HG02571 (cell line): ENCODE measurements around the gene RABAC1.
"Not testable (repeated sequence)": the region's sequence is repeated elsewhere in the genome, so short reads cannot be mapped to it uniquely, and the experiment has no call there.

Experiments
- ATAC-seq: cut with Tn5 transposase; IDR thresholded peaks from one replicate; pipeline ENCODE4 v1.9.1; 2021; ENCODE audit warnings: mild to moderate bottlenecking, moderate library complexity; ENCODE audit not compliant: unreplicated experiment

Gene RABAC1

GRCh38 chr19:41947091-41947490 is 12.0 kb downstream of the RABAC1 start:
- ATAC-seq, result no peak

- peak; percentile 70 for ATAC-seq
These were observed 13.9 kb downstream of the RABAC1 start for GRCh38 chr19:41945135-41945766.

GRCh38 chr19:41944336-41944735 is 14.8 kb downstream of the RABAC1 start:
- no peak for ATAC-seq

- no peak for ATAC-seq
These were observed 17.5 kb downstream of the RABAC1 start for GRCh38 chr19:41941410-41942202.

GRCh38 chr19:41940731-41941409 is 18.3 kb downstream of the RABAC1 start:
- ATAC-seq, result no peak

GRCh38 chr19:41939861-41940730 is 19.0 kb downstream of the RABAC1 start:
- ATAC-seq, result no peak

GRCh38 chr19:41939209-41939608 is 19.9 kb downstream of the RABAC1 start:
- ATAC-seq, result not testable (repeated sequence)

GRCh38 chr19:41937525-41938468 is 21.3 kb downstream of the RABAC1 start:
- ATAC-seq, result no peak

- ATAC-seq, result no peak
These were observed 22.2 kb downstream of the RABAC1 start for GRCh38 chr19:41936961-41937360.

- ATAC-seq, result no peak
These were observed 22.7 kb downstream of the RABAC1 start for GRCh38 chr19:41936416-41936850.

- ATAC-seq, result no peak
These were observed 23.2 kb downstream of the RABAC1 start for GRCh38 chr19:41935760-41936415.

GRCh38 chr19:41934849-41935374 is 24.2 kb downstream of the RABAC1 start:
- ATAC-seq, result no peak

- no peak for ATAC-seq
These were observed 25.3 kb downstream of the RABAC1 start for GRCh38 chr19:41933693-41934426.

GRCh38 chr19:41932720-41933332 is 26.3 kb downstream of the RABAC1 start:
- ATAC-seq, result no peak

- ATAC-seq, result no peak
These were observed 26.8 kb downstream of the RABAC1 start for GRCh38 chr19:41932259-41932719.

- ATAC-seq, result no peak
These were observed 28.1 kb downstream of the RABAC1 start for GRCh38 chr19:41930926-41931592.

GRCh38 chr19:41930322-41930722 is 28.8 kb downstream of the RABAC1 start:
- ATAC-seq, result no peak
